NB4 (cell line): ENCODE data around the gene SLC7A9.

Source experiments
- DNase-seq: peaks from one replicate; pipeline ENCODE4 v3.0.0; 2010; ENCODE audit warnings: low read depth
- H3K4me3 ChIP-seq: one replicate; pipeline ENCODE4 v1.5.1; 2011; ENCODE audit warnings: mild to moderate bottlenecking, low read depth, low read length, moderate library complexity
- MYC ChIP-seq: IDR thresholded peaks from 2 replicates; pipeline ENCODE4 v1.6.1; 2011; ENCODE audit warnings: low read depth, low read length
- POLR2A ChIP-seq: IDR thresholded peaks from 2 replicates; pipeline ENCODE4 v1.6.1; 2011; ENCODE audit warnings: mild to moderate bottlenecking; ENCODE audit not compliant: insufficient read length; ENCODE audit errors: extremely low read depth
- TF ChIP-seq, protein P1 (sequence below): IDR thresholded peaks from 2 replicates; pipeline ENCODE4 v1.6.1; 2011; ENCODE audit warnings: low read depth, low read length
- TF ChIP-seq, protein P2 (sequence below): IDR thresholded peaks from one replicate; pipeline ENCODE4 v1.5.1; 2012; ENCODE audit warnings: low read depth, low read length

SLC7A9 gene

DNA sequence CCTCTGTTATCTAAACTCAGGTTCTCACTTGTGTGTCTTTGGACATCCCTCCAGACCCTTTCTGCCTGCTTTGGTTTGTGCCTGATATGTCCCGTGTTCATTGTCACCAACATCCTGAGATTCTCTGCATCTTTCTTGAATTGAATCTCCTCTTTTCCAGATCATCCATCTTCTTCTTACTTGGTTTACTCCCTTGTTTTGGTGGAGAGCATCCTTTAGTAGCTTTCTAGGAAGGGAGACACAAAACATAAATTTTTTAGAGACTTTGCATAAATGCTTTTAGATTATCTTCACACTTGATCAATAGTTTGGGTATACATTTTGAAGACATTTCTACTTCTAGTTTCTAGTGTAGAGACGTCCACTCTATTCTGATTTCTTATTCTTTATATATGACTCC, 88.3 kb downstream of the SLC7A9 start:
- H3K4me3 ChIP-seq: no peak overlapping the region
- TF ChIP-seq, protein P1, sequence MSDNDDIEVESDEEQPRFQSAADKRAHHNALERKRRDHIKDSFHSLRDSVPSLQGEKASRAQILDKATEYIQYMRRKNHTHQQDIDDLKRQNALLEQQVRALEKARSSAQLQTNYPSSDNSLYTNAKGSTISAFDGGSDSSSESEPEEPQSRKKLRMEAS: no peak
- TF ChIP-seq, protein P2, sequence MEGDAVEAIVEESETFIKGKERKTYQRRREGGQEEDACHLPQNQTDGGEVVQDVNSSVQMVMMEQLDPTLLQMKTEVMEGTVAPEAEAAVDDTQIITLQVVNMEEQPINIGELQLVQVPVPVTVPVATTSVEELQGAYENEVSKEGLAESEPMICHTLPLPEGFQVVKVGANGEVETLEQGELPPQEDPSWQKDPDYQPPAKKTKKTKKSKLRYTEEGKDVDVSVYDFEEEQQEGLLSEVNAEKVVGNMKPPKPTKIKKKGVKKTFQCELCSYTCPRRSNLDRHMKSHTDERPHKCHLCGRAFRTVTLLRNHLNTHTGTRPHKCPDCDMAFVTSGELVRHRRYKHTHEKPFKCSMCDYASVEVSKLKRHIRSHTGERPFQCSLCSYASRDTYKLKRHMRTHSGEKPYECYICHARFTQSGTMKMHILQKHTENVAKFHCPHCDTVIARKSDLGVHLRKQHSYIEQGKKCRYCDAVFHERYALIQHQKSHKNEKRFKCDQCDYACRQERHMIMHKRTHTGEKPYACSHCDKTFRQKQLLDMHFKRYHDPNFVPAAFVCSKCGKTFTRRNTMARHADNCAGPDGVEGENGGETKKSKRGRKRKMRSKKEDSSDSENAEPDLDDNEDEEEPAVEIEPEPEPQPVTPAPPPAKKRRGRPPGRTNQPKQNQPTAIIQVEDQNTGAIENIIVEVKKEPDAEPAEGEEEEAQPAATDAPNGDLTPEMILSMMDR: no peak
- TF ChIP-seq POLR2A: no peak
- no peak for TF ChIP-seq MYC
- DNase-seq: no peak
